GM12872 (cell line): Measurements from ENCODE around the gene ADCK1.

Experiments
- CTCF ChIP-seq: IDR thresholded peaks from 3 replicates; pipeline ENCODE4 v1.5.1; 2011; ENCODE audit warnings: low read depth, mild to moderate bottlenecking, low read length, moderate library complexity; ENCODE audit not compliant: insufficient read depth

ADCK1 gene

GRCh38 chr14:77980475-77981321 lies 180.8 kb downstream of the ADCK1 start:
- TF ChIP-seq CTCF, result no peak
